ENCODE measurements around the gene CPXM1.
A peak's percentile ranks its signal among the peaks of the same experiment; 100 is the strongest.
"Not testable (repeated sequence)": the region's sequence is repeated elsewhere in the genome, so short reads cannot be mapped to it uniquely, and the experiment has no call there.

Gene CPXM1

GRCh38 chr20:2815242-2815900 lies 14.9 kb upstream of the CPXM1 start:
- H3K9me3 Mint-ChIP-seq (ENCODE audit: low read depth): peaks cover 6% of the 10 kb centered on the region
- no peak overlapping the region for H3K4me3 Mint-ChIP-seq
- no peak overlapping the region for H3K27ac Mint-ChIP-seq
- peaks cover 11% of the 10 kb centered on the region for H3K36me3 Mint-ChIP-seq
- peaks cover 3% of the 10 kb centered on the region for H3K4me1 Mint-ChIP-seq (ENCODE audit: low read depth)
- peaks cover 19% of the 10 kb centered on the region for H3K27me3 Mint-ChIP-seq

GRCh38 chr20:2814587-2815051 lies 14.2 kb upstream of the CPXM1 start, which contains the start of gene C20orf141:
TSS of gene C20orf141 (plus strand) at chr20:2814987. CDS start at chr20:2815185, 198 bp downstream.
- Mint-ChIP-seq H3K4me1 (ENCODE audit: low read depth) (no peaks in the 10 kb centered on the region), H3K9me3 (ENCODE audit: low read depth) (peaks cover 6% of the 10 kb centered on the region), H3K27me3 (peaks cover 14% of the 10 kb centered on the region), H3K36me3 (peaks cover 11% of the 10 kb centered on the region), H3K27ac (no peak within 1 kb of the TSS), H3K4me3 (no peak within 1 kb of the TSS)

DNA sequence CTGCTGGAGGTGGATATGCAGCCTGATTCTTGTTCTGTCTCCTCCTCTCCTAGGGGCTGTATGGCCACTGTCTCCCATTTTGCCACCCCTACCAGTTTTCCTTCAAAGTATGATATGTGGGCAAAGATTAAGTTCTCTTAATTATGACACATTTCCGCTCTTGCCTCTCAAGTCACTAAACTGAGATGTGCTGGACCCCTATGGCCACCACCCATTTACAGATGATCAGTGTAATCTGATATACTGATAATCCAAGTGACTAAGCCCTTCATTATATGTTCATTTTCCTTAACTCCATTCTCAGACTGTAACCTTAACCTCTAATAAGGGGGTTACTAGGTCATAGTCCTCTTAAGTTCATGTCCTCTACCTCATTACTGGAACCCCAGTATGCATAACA lies 13.6 kb upstream of the CPXM1 start:
- Mint-ChIP-seq H3K4me3 (no peak overlapping the region), H3K36me3 (peaks cover 12% of the 10 kb centered on the region), H3K27me3 (peaks cover 15% of the 10 kb centered on the region), H3K27ac (no peak overlapping the region), H3K9me3 (ENCODE audit: low read depth) (peaks cover 6% of the 10 kb centered on the region), H3K4me1 (ENCODE audit: low read depth) (peaks cover under 1% of the 10 kb centered on the region)

DNA sequence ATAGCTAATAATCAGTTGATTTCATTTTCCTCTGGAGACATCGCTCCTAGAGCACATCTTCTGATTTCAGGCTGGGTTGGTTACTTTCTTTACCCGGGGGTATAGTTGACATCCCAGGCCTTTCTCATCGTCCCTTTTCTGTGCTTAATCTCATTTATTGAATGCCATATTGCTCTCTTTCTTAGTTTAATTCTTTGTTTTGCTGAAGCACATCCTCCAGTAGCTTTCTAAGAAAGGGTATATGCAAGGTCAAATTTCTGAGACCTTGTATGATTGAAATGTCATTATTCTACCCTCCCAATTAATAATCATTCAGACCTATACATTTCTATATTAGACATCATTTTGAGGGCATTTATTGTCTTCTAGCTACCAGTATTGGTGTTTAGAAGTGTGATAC lies 11.8 kb upstream of the CPXM1 start:
- Mint-ChIP-seq H3K4me3 (no peak overlapping the region), H3K36me3 (peaks cover 14% of the 10 kb centered on the region), H3K4me1 (ENCODE audit: low read depth) (peaks cover 4% of the 10 kb centered on the region), H3K9me3 (ENCODE audit: low read depth) (peaks cover 6% of the 10 kb centered on the region), H3K27ac (no peak overlapping the region), H3K27me3 (peaks cover 19% of the 10 kb centered on the region)

DNA sequence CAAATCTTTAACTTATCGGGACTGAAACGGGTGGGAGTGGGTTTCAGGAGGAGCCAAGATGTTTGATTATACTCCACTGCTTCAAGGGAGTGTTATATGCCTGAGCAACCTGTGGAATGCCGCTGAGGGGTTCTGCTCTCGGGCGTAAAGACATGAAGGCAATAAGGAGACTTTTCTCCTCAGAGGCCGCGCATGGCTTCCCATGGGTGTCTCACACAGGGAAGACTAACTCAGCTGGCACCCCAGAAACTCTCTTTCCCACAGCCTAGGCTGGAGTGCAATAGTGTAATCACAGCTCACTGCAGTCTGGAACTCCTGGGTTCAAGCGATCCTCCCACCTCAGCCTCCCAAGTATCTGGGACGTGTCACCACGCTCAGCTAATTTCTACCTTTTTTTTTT lies 9.3 kb upstream of the CPXM1 start:
- peaks cover 6% of the 10 kb centered on the region for H3K9me3 Mint-ChIP-seq (ENCODE audit: low read depth)
- H3K27me3 Mint-ChIP-seq: peaks cover 23% of the 10 kb centered on the region
- no peak overlapping the region for H3K27ac Mint-ChIP-seq
- H3K4me1 Mint-ChIP-seq (ENCODE audit: low read depth): peaks cover 4% of the 10 kb centered on the region
- peaks cover 14% of the 10 kb centered on the region for H3K36me3 Mint-ChIP-seq
- H3K4me3 Mint-ChIP-seq: no peak overlapping the region

GRCh38 chr20:2807929-2808328 lies 7.5 kb upstream of the CPXM1 start:
- peaks cover 14% of the 10 kb centered on the region for H3K36me3 Mint-ChIP-seq
- H3K4me3 Mint-ChIP-seq; H3K9me3 Mint-ChIP-seq (ENCODE audit: low read depth); H3K4me1 Mint-ChIP-seq (ENCODE audit: low read depth); H3K27ac Mint-ChIP-seq: not testable (repeated sequence)
- peaks cover 31% of the 10 kb centered on the region for H3K27me3 Mint-ChIP-seq

- peaks cover 4% of the 10 kb centered on the region for H3K4me1 Mint-ChIP-seq (ENCODE audit: low read depth)
- no peak overlapping the region for H3K27ac Mint-ChIP-seq
- H3K27me3 Mint-ChIP-seq: peaks cover 33% of the 10 kb centered on the region
- peaks cover 1% of the 10 kb centered on the region for H3K9me3 Mint-ChIP-seq (ENCODE audit: low read depth)
- peaks cover 9% of the 10 kb centered on the region for H3K36me3 Mint-ChIP-seq
- no peak overlapping the region for H3K4me3 Mint-ChIP-seq
Measured at GRCh38 chr20:2807019-2807418, 6.6 kb upstream of the CPXM1 start.

DNA sequence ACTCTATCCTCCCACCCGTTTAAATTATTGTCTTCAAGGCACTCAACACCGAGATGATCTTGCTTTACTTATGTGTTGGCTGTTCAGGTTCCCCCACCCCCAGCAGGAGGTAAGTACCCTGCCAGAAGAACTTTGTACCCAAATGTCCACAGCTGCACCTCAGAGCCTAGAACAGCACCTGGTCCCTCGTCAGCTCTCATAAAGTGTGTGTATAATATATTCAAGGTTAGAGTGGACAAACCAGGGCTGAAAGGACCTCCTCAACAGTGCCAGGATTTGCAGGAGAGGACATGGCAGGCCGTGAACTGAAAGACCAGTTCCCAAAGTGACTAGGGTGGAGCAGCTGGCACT lies 5.9 kb upstream of the CPXM1 start:
- no peaks in the 10 kb centered on the region for H3K9me3 Mint-ChIP-seq (ENCODE audit: low read depth)
- H3K27me3 Mint-ChIP-seq: peaks cover 27% of the 10 kb centered on the region
- H3K27ac Mint-ChIP-seq: no peak overlapping the region
- no peak overlapping the region for H3K4me3 Mint-ChIP-seq
- H3K4me1 Mint-ChIP-seq (ENCODE audit: low read depth): peaks cover 5% of the 10 kb centered on the region
- peaks cover 6% of the 10 kb centered on the region for H3K36me3 Mint-ChIP-seq

DNA sequence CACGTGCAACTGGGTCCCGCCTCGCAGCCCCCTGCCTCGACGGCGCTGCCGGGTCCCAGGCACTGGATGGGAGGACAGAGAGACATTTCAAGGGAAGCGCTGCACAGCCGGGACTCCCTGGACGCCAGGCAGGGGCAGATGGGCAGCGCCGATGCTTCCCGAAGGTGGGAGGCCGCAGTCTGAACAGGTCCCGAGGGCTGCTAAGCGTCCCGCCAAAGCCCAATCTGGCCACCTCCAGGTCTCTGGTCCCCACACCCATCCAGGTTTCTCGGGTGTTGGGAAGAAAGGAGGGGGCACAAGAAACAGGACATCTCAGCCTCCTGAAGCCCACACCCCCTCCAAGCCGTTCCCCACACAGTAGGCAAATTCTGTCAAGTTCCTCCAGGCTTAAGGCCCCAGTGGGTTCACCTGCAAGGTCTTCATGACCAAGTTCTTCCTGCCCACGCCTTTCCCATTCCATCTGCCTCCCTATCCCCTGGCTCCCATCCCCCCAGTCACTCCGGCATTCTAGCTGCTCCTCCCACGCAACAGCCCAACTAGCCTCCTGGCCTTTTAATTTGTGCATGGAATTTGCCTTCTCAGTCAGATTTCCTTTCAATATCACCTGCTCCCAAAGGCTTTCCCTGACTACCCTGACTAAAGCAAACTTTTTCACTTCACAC lies 5.4 kb upstream of the CPXM1 start:
- Mint-ChIP-seq H3K27me3 (peaks cover 24% of the 10 kb centered on the region), H3K27ac (no peak overlapping the region)

GRCh38 chr20:2804852-2805688 lies 4.6 kb upstream of the CPXM1 start:
- H3K9me3 Mint-ChIP-seq (ENCODE audit: low read depth): no peaks in the 10 kb centered on the region
- H3K4me3 Mint-ChIP-seq: no peak overlapping the region
- H3K36me3 Mint-ChIP-seq: peaks cover 3% of the 10 kb centered on the region
- no peak overlapping the region for H3K27ac Mint-ChIP-seq
- H3K4me1 Mint-ChIP-seq (ENCODE audit: low read depth): peaks cover 13% of the 10 kb centered on the region
- H3K27me3 Mint-ChIP-seq: peaks cover 24% of the 10 kb centered on the region

More for the DNA sequence above, 5.4 kb upstream of the CPXM1 start:
- Mint-ChIP-seq H3K9me3 (ENCODE audit: low read depth) (no peaks in the 10 kb centered on the region), H3K36me3 (peaks cover 3% of the 10 kb centered on the region), H3K4me3 (no peak overlapping the region), H3K4me1 (ENCODE audit: low read depth) (peaks cover 10% of the 10 kb centered on the region)

- Mint-ChIP-seq H3K4me1 (ENCODE audit: low read depth) (peaks cover 22% of the 10 kb centered on the region), H3K36me3 (peaks cover 7% of the 10 kb centered on the region), H3K27ac (no peak overlapping the region), H3K4me3 (no peak overlapping the region), H3K27me3 (peaks cover 29% of the 10 kb centered on the region), H3K9me3 (ENCODE audit: low read depth) (no peaks in the 10 kb centered on the region)
Measured at GRCh38 chr20:2804041-2804828, 3.8 kb upstream of the CPXM1 start.

DNA sequence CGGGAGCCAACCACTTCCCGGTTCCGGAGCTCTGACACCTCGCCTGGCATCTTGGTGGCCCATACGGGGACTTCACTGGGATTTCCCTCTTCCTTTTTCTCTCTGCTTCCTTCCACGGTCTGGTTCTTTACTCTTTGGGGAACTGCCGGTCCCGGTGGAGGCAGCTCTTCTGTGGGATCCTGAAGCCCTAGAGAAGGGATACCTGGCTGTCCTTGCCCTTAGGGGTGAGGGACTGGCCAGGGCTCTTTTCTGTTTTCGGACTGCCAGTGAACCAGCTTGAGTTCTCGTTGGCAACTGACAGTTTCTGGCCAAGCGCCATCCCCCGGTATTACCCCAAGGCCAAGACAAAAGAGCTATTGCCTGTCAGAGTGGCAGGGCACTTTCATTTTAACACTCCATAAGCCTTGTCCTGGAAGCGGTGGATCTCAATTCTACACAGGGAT lies 880 bp upstream of the CPXM1 start:
- Mint-ChIP-seq H3K27ac (peak overlapping the region; percentile 11), H3K27me3 (peaks cover 34% of the 10 kb centered on the region), H3K36me3 (peaks cover 4% of the 10 kb centered on the region), H3K4me1 (ENCODE audit: low read depth) (peaks cover 23% of the 10 kb centered on the region), H3K4me3 (peak overlapping the region; percentile 74), H3K9me3 (ENCODE audit: low read depth) (no peaks in the 10 kb centered on the region)

GRCh38 chr20:2799688-2800520 lies 523 bp downstream of the CPXM1 start:
- Mint-ChIP-seq H3K4me3 (peak overlapping the region; percentile 97), H3K27me3 (peaks cover 31% of the 10 kb centered on the region), H3K36me3 (peaks cover 4% of the 10 kb centered on the region), H3K4me1 (ENCODE audit: low read depth) (peaks cover 23% of the 10 kb centered on the region), H3K9me3 (ENCODE audit: low read depth) (no peaks in the 10 kb centered on the region), H3K27ac (peak overlapping the region; percentile 68)

- Mint-ChIP-seq H3K27ac (no peak overlapping the region), H3K4me1 (ENCODE audit: low read depth) (peaks cover 23% of the 10 kb centered on the region), H3K4me3 (peak overlapping the region; percentile 97), H3K27me3 (peaks cover 28% of the 10 kb centered on the region), H3K36me3 (peaks cover 4% of the 10 kb centered on the region), H3K9me3 (ENCODE audit: low read depth) (no peaks in the 10 kb centered on the region)
Measured at GRCh38 chr20:2799271-2799670, 1.2 kb downstream of the CPXM1 start.

Data from activated naive CD8-positive, alpha-beta T cell (primary cell).